Ureter (tissue), 1 donor: ENCODE measurements around the gene CNGB1. TPM values are rescaled to one million over a fixed set of nuclear protein-coding genes. Genes with fewer than 3 reads are reported as not detected.
"Not testable (repeated sequence)": the region's sequence is repeated elsewhere in the genome, so short reads cannot be mapped to it uniquely, and the experiment has no call there.

Experiments
- DNase-seq: peaks from one replicate; pipeline ENCODE4 v3.0.0-alpha.2; 2020; ENCODE audit warnings: low spot score
- total RNA-seq: library from RNA; stranded (reverse); gene quantifications from one replicate; pipeline ENCODE4 v1.2.4, GENCODE V29; 2023
- donor health status: DM: yes; HTN: yes; CAD: no.

The CNGB1 gene
- total RNA-seq, 1 donor from 2014 or later, result 1.5 TPM

DNA sequence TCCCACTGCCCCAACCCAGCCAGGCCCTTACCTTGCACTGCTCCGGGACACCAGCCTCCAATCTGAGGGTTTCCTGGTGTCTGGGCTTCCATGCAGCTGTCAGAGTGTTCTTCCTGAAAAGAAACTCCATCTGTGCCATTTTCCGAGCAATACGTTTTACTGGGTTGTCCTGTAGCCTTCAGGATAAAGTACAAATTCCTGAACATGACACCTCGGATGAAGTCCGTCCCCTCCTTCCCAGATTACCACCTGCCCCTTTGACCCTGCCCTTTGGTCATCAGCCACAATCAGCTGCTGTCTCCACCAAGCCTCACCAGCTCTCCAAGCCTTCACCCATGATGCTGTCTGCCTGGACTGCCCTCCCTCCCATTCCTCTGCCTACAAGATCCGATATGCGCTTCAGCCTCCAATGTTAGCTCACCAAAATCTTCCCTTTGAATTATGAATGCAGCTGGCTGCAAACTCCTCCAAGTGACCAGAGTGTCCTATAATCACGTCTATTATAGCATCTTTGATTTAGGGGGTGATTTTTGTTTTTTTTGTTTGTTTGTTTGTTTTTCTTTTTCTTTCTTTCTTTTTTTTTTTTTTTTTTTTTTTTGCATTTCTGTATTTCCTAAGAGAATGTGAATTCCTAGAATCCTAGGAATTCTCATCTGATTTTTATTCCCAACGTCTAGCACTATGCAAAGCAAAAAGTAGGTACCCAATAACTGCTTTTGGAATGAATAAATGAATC, 108.1 kb downstream of the CNGB1 start:
- DNase-seq, result no peak

DNA sequence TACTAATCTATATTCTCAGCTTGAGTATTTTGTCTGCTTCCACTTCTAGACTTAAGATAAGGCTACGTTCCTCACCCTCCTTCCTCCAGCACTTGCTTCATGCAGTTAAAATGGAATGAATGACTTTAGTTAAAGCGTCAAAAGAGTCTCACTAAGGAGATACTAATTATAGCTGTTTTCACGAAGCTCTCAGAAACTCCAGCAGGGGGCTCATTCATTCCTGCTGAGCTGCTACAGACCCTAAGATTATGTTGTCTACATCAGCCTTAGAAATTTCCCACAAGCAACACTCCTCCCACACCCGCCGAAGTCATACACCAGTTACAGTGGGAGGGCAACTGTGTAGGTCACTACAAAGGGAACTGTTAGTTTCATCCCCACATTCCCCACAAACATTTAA, 111.6 kb downstream of the CNGB1 start:
- no peak for DNase-seq

DNA sequence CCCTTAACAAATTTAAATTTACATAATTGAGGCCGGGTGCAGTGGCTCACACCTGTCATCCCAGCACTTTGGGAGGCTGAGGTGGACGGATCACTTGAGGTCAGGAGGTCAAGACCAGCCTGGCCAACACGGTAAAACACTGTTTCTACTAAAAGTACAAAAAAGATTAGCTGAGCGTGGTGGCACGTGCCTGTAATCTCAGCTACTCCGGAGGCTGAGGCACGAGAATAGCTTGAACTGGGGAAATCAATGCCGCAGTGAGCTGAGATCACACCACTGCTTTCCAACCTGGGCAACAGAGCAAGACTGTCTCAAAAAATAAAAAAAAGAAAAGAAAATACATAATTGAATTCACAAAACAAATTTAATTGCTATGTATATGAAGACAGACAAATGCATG, 112.3 kb downstream of the CNGB1 start:
- no peak for DNase-seq

DNA sequence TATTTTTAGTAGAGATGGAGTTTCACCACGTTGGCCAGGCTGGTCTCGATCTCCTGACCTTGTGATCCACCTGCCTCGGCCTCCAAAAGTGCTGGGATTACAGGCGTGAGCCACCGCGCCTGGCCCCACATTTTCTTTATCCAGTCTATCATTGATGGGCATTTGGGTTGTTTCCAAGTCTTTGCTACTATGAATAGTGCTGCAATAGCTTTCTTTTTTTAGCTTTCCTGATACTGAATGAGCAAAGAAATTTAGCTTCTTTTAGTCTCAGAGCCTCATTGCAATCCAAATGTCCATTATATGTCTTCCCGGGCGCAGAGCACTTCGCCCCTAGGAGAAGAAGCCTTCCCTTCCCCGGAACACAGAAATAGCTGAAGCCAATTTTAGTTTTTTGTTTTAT, 112.9 kb downstream of the CNGB1 start:
- not testable (repeated sequence) for DNase-seq

DNA sequence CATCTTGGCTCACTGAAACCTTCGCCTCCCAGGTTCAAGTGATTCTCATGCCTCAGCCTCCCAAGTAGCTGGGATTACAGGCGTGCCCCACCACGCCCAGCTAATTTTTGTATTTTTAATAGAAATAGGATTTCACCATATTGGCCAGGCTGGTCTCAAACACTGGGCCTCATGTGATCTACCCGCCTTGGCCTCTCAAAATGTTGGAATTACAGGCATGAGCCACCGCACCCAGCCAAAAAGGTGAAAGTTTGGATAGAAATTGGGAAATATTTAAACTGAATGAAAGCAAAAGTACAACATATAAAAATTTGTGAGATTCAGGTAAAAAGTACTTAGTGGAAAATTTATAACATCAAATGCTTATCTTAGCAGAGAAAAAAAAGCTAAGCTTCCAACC, 115.7 kb downstream of the CNGB1 start:
- no peak for DNase-seq

DNA sequence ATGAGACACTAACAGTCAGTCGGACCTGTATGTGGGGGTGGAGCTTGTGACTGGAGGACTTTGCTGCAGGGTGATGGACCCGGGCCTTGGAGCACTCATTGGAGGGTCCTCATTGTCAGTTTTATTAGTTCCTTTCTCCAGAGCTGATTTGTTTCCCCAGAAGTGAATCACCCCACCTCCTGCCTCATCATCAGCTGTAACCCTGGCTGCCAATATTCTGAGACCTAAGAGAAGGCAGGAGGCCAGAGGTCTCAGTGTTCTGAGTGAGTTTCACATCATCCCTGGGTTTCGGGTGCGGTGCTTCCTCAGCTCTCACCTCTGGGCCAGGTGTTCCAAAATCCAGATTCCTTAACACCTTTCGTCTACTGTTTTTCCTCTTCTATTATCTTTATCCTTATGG, 118.7 kb downstream of the CNGB1 start:
- DNase-seq, result no peak

DNA sequence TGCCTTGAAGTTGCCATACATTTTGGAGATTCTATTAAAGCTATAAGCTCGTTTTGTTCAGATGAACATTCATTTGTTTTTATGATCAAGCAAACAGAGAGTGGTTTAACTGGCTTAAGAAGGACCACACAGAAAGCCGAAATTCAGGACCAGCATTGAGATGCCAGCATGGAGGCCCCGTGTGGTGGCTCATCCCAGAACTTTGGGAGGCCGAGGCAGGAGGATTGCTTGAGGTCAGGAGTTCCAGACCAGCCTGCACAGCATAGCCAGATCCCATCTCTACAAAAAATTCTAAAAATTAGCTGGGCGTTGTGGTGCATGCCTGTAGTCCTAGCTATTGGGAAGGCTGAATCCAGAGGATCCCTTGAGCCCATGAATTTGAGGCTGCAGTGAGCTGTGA, 122.7 kb downstream of the CNGB1 start:
- no peak for DNase-seq

DNA sequence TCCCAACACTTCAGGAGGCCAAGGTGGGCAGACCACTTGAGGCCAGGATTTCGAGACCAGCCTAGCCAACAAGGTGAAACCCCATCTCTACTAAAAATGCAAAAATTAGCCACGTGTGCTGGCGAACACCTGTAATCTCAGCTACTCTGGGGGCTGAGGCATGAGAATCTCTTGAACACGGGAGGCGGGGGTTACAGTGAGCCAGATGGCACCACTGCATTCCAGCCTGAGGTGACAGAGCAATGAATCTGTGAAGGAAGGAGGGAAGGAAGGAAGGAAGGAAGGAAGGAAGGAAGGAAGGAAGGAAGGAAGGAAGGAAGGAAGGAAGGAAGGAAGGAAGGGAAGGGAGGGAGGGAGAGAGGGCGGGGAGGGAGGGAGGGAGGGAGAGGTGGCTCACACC, 124.0 kb downstream of the CNGB1 start:
- DNase-seq, result not testable (repeated sequence)

DNA sequence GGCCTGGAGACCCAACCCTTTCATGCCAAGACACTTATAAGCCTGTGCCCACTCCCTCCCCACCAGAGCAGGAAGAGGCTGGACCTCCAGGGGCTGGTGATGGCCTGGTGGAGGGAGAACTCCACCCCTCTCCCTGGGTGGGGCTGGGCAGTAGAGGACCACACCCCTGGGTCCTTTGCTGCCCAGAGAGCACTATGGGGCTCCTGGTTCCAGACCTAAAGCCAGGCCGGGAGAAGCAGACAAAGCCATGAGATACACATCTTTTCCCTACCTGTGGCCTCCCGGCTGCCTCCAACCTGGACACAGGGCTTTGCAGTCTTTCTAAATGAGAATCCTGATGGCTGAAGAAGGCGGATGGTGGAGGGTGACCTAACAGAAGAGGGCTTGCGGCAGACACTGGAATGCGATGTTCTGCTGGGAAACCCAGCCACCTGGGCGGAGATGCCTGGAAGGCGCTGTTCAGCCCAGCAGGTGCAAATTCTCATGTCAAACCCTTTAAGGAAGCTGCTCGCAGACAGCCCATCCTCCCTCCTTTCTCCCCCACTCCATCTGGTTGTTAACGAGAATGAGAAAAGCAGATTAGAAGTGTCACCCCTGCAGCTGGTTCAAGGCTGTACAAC, 124.7 kb downstream of the CNGB1 start:
- DNase-seq, result no peak

DNA sequence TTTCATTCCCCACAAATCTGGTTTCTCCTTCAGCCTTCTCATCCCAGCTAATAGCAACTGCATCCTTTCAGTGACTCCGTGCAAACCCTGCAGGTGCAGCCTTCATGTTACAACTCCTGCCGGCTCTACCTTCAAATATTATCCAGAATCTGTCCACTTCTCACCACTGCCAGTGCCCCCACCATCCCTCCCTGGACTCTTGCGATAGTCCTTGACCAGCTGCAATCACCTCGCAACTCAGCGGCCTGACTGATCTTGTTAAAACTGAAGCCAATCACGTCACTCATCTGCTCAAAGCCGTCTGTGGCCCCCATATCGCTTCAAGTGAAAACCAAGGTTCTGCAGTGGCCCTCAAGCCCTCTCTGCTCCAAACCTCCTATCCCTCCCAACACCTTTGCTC, 125.8 kb downstream of the CNGB1 start:
- no peak for DNase-seq

DNA sequence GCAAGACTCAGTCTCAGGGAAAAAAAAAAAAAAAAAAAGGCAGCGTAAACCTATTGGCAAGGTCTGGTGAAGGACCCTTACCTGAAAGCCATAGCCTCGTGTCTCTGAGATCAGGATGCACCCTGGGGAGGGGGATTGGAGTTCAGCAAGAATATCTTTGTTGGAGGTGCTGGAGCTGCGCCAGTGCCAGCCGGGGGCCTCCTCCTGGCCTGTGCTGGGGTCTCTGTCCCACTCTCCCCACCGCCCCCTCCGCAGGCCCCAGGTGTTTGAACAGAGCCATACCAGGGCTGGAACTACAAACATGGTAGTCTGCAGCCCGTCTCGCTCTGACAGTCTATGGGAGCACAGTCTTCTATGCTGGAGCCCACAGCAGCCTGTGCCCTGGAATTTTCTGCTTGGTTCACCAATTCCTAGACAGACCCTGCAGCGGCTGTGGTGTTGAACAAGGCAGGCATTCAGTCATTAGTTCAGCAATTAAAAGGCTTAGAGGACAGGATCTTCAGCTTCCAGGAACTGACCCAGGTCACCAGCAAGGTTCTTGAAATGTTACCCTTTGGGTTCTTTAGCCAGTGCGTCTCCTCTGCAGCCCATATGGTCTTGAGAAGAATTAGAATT, 126.4 kb downstream of the CNGB1 start:
- no peak for DNase-seq

DNA sequence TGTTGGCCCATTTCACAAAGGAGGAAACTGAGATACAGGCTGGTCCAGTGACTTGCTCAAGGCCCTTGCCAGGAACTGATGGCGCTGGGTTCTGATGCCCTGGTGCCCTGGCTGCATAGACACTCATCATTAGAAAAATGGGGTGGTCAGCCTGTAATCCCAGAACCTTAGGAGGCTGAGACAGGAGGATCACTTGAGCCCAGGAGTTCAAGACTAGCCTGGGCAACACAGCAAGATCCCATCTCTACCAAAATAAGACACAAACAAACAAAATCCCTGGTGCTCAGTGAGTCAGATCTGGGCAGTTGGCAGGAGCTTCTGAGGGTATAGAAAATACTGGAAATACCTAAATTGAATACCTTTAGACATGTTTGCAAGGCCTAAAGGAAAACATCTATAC, 127.5 kb downstream of the CNGB1 start:
- no peak for DNase-seq

DNA sequence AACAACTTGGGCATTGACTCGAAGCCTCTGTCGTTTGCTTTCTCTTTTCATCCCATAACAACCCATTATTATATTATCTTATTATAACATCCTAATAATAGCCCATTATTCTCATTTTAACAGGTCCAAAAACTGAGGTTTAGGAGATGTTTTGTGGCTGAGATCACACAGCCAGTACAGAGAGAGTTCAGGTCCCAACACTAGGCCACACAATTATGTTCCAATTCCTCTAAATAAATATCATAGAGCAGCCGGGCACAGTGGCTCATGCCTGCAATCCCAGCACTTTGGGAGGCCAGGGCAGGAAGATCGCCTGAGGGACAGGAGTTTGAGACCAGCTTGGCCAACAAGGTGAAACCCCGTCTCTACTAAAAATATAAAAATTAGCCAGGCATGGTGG, 128.3 kb downstream of the CNGB1 start:
- DNase-seq, result no peak

DNA sequence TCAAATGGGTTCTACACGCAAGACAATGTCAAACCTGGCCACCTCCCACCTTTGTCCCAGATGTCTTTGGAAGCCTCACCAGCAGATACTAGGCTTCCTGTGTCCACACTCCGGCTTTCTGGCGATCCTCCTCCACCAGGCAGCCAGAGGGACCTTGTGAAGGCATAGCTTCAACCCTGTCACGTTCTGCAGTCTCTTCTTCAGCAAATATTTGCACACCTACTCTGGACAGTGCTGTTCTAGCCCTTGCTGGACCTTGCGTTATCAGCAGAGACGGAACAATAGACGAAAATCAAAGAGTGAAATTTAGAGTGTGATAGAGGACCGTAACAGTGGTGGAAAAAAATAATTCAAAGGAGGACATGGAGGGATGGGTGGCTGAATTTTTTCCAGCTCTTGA, 130.1 kb downstream of the CNGB1 start:
- no peak for DNase-seq

DNA sequence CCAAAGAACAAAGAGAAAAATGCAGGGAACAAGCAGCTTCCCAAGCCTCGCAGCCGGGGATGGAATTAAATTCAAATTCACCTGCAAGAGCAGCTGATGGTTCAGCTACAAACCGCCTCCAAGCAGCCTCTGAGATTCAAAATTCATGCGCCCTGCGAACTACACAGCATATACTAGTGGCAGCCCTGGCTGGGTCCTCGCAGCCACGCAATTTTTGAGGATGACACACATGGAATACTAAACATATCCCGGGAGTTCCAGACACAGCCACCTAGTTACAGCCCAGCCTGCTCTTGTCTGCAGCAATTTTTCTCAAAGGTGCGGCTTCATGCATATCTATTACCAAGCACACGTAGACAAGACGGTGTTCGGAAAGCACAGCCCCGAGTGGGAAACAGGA, 132.8 kb downstream of the CNGB1 start:
- no peak for DNase-seq

DNA sequence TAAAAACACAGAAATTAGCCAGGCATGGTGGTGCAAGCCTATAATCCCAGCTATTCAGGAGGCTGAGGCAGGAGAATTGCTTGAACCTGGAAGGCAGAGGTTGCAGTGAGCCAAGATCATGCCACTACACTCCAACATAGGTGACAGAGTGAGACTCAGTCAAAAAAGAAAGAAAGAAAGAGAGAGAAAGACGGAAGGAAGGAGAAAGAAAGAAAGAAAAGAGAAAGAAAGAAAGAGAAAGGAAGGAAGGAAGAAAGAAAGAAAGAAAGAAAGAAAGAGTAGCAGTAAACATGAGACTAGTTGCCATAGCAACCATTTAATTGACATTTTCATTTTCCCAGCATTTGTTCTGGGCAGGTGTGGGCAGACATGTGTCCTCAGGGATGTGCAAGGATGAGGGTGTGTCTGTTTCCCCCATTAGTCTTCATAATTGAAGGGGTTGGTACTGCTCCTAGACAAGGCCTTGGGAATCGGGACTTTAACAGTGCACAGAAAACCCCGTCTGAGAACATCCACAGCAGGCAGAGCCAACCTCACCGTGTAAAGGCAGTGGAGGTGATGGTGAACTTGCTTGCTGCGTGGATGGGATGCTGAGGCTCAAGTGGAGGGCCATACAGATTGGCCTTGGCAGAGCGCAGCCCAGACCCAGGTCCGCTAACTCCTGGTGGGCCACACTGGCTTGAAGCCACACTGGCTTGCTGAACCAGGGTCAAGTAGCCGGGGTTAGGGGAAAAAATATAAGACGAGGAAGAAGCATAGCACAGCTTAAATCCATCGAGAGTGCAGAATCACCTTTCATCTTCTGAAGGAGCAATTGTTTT, 133.4 kb downstream of the CNGB1 start:
- no peak for DNase-seq

DNA sequence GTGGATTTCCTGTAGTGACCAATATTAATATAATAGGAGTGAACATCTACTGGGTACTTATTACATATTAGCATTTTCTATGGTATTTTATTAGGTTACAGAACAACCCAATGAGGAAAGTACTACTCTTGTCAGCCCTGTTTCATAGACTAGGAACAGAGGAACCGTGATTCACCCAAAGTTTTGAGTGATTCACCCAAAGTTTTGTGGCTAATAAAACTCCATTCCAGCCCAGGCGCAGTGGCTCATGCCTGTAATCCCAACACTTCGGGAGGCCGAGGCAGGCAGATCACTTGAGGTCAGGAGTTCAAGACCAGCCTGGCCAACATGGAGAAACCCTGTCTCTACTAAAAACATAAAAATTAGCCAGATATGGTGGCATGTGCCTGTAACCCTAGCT, 135.5 kb downstream of the CNGB1 start:
- DNase-seq, result not testable (repeated sequence)

DNA sequence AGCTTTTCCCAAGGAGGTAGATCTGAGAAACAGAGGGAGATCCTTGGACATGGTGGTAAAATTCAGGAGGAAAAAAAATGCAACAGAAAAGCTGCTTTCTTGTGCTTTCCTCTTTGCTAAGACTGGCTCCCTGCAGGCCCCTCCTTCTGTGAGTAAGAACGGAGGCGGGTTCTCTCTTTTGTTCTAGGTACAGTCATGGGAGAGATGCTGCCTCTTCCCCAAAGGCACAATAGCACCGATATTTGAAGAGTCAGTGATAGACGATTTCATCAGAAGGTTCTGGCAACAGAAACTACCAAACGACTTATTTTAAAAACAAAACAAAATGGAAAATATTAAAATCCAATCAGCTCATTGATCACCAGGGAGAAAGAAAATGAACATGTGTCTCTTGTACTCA, 136.0 kb downstream of the CNGB1 start:
- DNase-seq, result no peak
